HCT116 (cell line): ENCODE data around the gene ZNF189. TPM values are rescaled to one million over a fixed set of nuclear protein-coding genes. Genes with fewer than 3 reads are reported as not detected.

ENCODE experiments used
- ATAC-seq: fragments of 200-7000 bp; cut with Tn5 transposase; 2 replicates; pipeline ENCODE4 v1.9.1; 2020; ENCODE audit warnings: mild to moderate bottlenecking, moderate library complexity
- BruUV-seq: library from RNA; stranded (reverse); fragments of 400-500 nt; replicated peaks from 2 replicates; lab custom pipeline; 2021; lab: Mats Ljungman, UMichigan
- CTCF ChIA-PET: fragments of 300-600 bp; sonication (Branson Sonifier 250); formaldehyde crosslinking; loops from one replicate; lab custom pipeline; 2021; ENCODE audit warnings: antibody characterized with exemption; lab: Charles Lee
- POLR2A ChIA-PET: fragments of 300-600, 350-600 bp; sonication (Branson Sonifier 250); formaldehyde crosslinking; loops from one replicate; lab custom pipeline; 2021; ENCODE audit warnings: antibody characterized with exemption; lab: Charles Lee
- RAD21 ChIA-PET, 2 experiments: fragments of 300-600 bp; sonication (Branson Sonifier 250); formaldehyde crosslinking; loops; one replicate each; lab custom pipeline; 2023; ENCODE audit warnings: low total read pairs in 2 of 2; ENCODE audit not compliant: uncharacterized antibody in 2 of 2, unreplicated experiment in 2 of 2, low non-redundant PET in 1 of 2; lab: Charles Lee
- DNase-seq: peaks from one replicate; pipeline ENCODE4 v3.0.0-alpha.2; 2010; ENCODE audit warnings: low read depth, low spot score
- H2AFZ ChIP-seq: fragments of 200-600 bp; shearing (Covaris generic), sonication (generic); 2 replicates; pipeline ENCODE4 v1.6.1; 2017; ENCODE audit warnings: low read depth, mixed run types, mixed read lengths, antibody characterized with exemption, low read length; ENCODE audit not compliant: poor library complexity, severe bottlenecking
- H3K27ac ChIP-seq: 2 replicates; pipeline ENCODE4 v1.5.1; 2012; ENCODE audit warnings: low read depth, low read length
- H3K27me3 ChIP-seq: fragments of 200-600 bp; sonication (generic); 2 replicates; pipeline ENCODE4 v1.6.1; 2016; ENCODE audit warnings: mixed run types, low read length, mixed read lengths; ENCODE audit not compliant: insufficient read depth
- H3K36me3 ChIP-seq, 2 experiments: fragments of 200-500 bp in 1 of 2; fragments of 200-600 bp in 1 of 2; sonication (Bioruptor generic) in 1 of 2; sonication (generic) in 1 of 2; 2 replicates each; pipeline versions ENCODE4 v1.5.1 to v1.6.1; 2014 to 2016; ENCODE audit warnings: low read length in 2 of 2, inconsistent platforms in 1 of 2, mixed read lengths in 1 of 2, mixed run types in 1 of 2; ENCODE audit not compliant: insufficient read depth in 2 of 2, control insufficient read depth in 1 of 2
- H3K4me1 ChIP-seq, 2 experiments: fragments of 200-600 bp in 1 of 2; sonication (generic) in 1 of 2; 2 replicates each; pipeline versions ENCODE4 v1.5.1 to v1.6.1; 2012 to 2017; ENCODE audit warnings: low read length in 2 of 2, inconsistent platforms in 1 of 2, mild to moderate bottlenecking in 1 of 2, mixed read lengths in 1 of 2, mixed run types in 1 of 2, moderate library complexity in 1 of 2; ENCODE audit not compliant: insufficient read depth in 2 of 2, control insufficient read depth in 1 of 2
- H3K4me2 ChIP-seq: fragments of 200-600 bp; sonication (generic); 2 replicates; pipeline ENCODE4 v1.6.1; 2017; ENCODE audit warnings: mixed run types, low read length, mixed read lengths
- H3K4me3 ChIP-seq, 2 experiments: fragments of 200-600 bp in 1 of 2; sonication (generic) in 1 of 2; replicated peaks in 1 of 2; 2 replicates each; pipeline ENCODE4 v1.5.1; 2011 to 2016; ENCODE audit warnings: low read length in 2 of 2, control low read depth in 1 of 2, low read depth in 1 of 2, mild to moderate bottlenecking in 1 of 2, mixed read lengths in 1 of 2, mixed run types in 1 of 2
- H3K79me2 ChIP-seq: fragments of 200-600 bp; sonication (generic); 2 replicates; pipeline ENCODE4 v1.6.1; 2017; ENCODE audit warnings: mild to moderate bottlenecking, mixed run types, low read length, moderate library complexity, mixed read lengths; ENCODE audit not compliant: insufficient read depth
- H3K9ac ChIP-seq: fragments of 200-600 bp; sonication (generic); 2 replicates; pipeline ENCODE4 v1.6.1; 2016; ENCODE audit warnings: low read length, mixed read lengths
- H3K9me2 ChIP-seq: fragments of 200-600 bp; sonication (generic), shearing (Covaris generic); 2 replicates; pipeline ENCODE4 v1.6.1; 2017; ENCODE audit warnings: mixed run types, mild to moderate bottlenecking, moderate library complexity; ENCODE audit not compliant: insufficient read depth
- H3K9me3 ChIP-seq, 2 experiments: fragments of 200-500 bp in 1 of 2; fragments of 200-600 bp in 1 of 2; sonication (Bioruptor generic) in 1 of 2; sonication (generic) in 1 of 2; 2 replicates each; pipeline ENCODE4 v1.6.1; 2014 to 2017; ENCODE audit warnings: low read length in 2 of 2, mixed read lengths in 2 of 2, inconsistent platforms in 1 of 2, low read depth in 1 of 2, mild to moderate bottlenecking in 1 of 2, mixed run types in 1 of 2, moderate library complexity in 1 of 2; ENCODE audit not compliant: control insufficient read depth in 1 of 2, insufficient read depth in 1 of 2
- H4K20me1 ChIP-seq: fragments of 200-600 bp; sonication (generic), shearing (Covaris generic); 2 replicates; pipeline ENCODE4 v1.6.1; 2017; ENCODE audit warnings: mixed run types, mild to moderate bottlenecking, moderate library complexity; ENCODE audit not compliant: insufficient read depth
- CBX3 ChIP-seq: IDR thresholded peaks from 2 replicates; pipeline ENCODE4 v1.6.1; 2012; ENCODE audit warnings: low read depth
- ELF1 ChIP-seq: IDR thresholded peaks from 2 replicates; pipeline ENCODE4 v1.6.1; 2012; ENCODE audit warnings: low read depth, borderline replicate concordance
- EZH2 ChIP-seq: fragments of 200-600 bp; sonication (generic); IDR thresholded peaks from 2 replicates; pipeline ENCODE4 v1.6.1; 2017; ENCODE audit warnings: antibody characterized with exemption, mixed run types
- EZH2phosphoT487 ChIP-seq: fragments of 200-600 bp; IDR thresholded peaks from 2 replicates; pipeline ENCODE4 v1.6.1; 2018; ENCODE audit warnings: antibody characterized with exemption, borderline replicate concordance
- FOSL1 ChIP-seq: IDR thresholded peaks from 2 replicates; pipeline ENCODE4 v1.6.1; 2012; ENCODE audit warnings: low read depth
- JUND ChIP-seq: IDR thresholded peaks from 2 replicates; pipeline ENCODE4 v1.6.1; 2012
- MAX ChIP-seq: IDR thresholded peaks from 2 replicates; pipeline ENCODE4 v1.6.1; 2012
- POLR2A ChIP-seq: IDR thresholded peaks from 2 replicates; pipeline ENCODE4 v1.7.0; 2011; ENCODE audit warnings: borderline replicate concordance; ENCODE audit not compliant: insufficient read depth, insufficient read length; ENCODE audit errors: extremely low read depth
- POLR2AphosphoS5 ChIP-seq: IDR thresholded peaks from 2 replicates; pipeline ENCODE4 v1.6.1; 2011; ENCODE audit warnings: mild to moderate bottlenecking, low read depth, low read length, moderate library complexity
- RAD21 ChIP-seq: IDR thresholded peaks from 2 replicates; pipeline ENCODE4 v1.6.1; 2012; ENCODE audit warnings: low read depth, mild to moderate bottlenecking
- SRF ChIP-seq: IDR thresholded peaks from 2 replicates; pipeline ENCODE4 v1.6.1; 2012; ENCODE audit warnings: low read depth
- YY1 ChIP-seq: IDR thresholded peaks from 2 replicates; pipeline ENCODE4 v1.6.1; 2011; ENCODE audit warnings: low read length, low read depth, moderate library complexity, mild to moderate bottlenecking; ENCODE audit not compliant: insufficient replicate concordance; ENCODE audit errors: extremely low read depth
- ZFX ChIP-seq: fragments of 450-650 bp; IDR thresholded peaks from 2 replicates; pipeline ENCODE4 v1.6.1; 2017
- ZNF274 ChIP-seq: fragments of 200-500 bp; sonication (Bioruptor generic); IDR thresholded peaks from 2 replicates; pipeline ENCODE4 v1.6.1; 2014; ENCODE audit warnings: mild to moderate bottlenecking, low read depth, low read length, inconsistent platforms
- intact Hi-C: fragments of 100-400 bp; cut with micrococcal nuclease; formaldehyde crosslinking; loops from 2 replicates; pipeline ENCODE4 v1.10.0; 2022
- total RNA-seq: library from RNA; stranded (reverse); gene quantifications from one replicate; pipeline ENCODE4 v1.2.1, GENCODE V29; 2021; ENCODE audit not compliant: unreplicated experiment
- TF ChIP-seq, protein P1 (sequence below): IDR thresholded peaks from 2 replicates; pipeline ENCODE4 v1.6.1; 2012
- TF ChIP-seq, protein P2 (sequence below), 3 experiments: fragments of 200-600 bp in 1 of 3; sonication (generic) in 1 of 3; IDR thresholded peaks in 2 of 3; conservative IDR thresholded peaks in 1 of 3; 2 replicates each; pipeline ENCODE4 v1.5.1; 2012 to 2017; ENCODE audit warnings: low read depth in 2 of 3, low read length in 2 of 3, antibody characterized with exemption in 1 of 3, borderline replicate concordance in 1 of 3, control low read depth in 1 of 3, mild to moderate bottlenecking in 1 of 3, mixed read lengths in 1 of 3, mixed run types in 1 of 3, moderate library complexity in 1 of 3; ENCODE audit not compliant: insufficient read depth in 1 of 3
- TF ChIP-seq, protein P3 (sequence below): IDR thresholded peaks from 2 replicates; pipeline ENCODE4 v1.6.1; 2011; ENCODE audit warnings: mild to moderate bottlenecking, low read length, moderate library complexity; ENCODE audit not compliant: insufficient replicate concordance; ENCODE audit errors: extremely low read depth

The ZNF189 gene
- total RNA-seq, 1 experiment from 2014 or later, result 10.6 TPM

DNA sequence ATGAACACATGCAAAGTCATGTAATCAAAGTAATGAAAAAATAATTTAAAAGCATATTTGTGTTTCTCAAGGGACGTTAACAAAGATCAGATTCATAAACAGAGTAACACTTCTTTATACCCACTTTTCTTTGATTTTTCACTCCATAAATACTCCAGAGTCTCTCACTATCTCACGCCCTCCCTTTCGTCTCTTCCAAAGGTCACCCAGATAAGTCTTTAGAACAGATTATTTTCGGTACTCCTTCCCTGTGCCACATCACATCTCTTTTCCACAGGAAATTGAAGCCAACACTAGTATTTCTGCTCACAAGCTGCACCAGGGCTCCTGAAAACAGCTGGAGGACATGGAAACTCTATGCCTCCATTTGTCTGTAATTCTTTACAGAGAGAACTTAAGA is 52.3 kb downstream of the ZNF189 start:
- RAD21 ChIA-PET, result interaction anchor here in 1 of 2 experiments (0.6 kb wide), 1 partner anchor 12 kb away, joined by 3 read pairs; no protein-coding TSS in a partner anchor
- BruUV-seq, result no TSS peak
- H3K9me3 ChIP-seq, result no peaks in the 10 kb centered on the region
- no peak overlapping the region for H3K4me3 ChIP-seq
- H3K4me1 ChIP-seq, result peaks cover 0 to 6% of the 10 kb centered on the region in 2 experiments; a peak in 2 of 4 replicates
- POLR2A ChIA-PET, result interaction anchor here (1.0 kb wide), 1 partner anchor 13 kb away, joined by 3 read pairs; no protein-coding TSS in a partner anchor
- H3K27ac ChIP-seq, result no peak overlapping the region
- H3K9me2 ChIP-seq, result no peaks in the 10 kb centered on the region
- CTCF ChIA-PET, result no interaction called here
- DNase-seq (no peak), ATAC-seq (no peak)
- no peaks in the 10 kb centered on the region for H3K36me3 ChIP-seq
- H3K27me3 ChIP-seq, result no peaks in the 10 kb centered on the region
- no peak overlapping the region for H3K9ac ChIP-seq
- no peak for TF ChIP-seq RAD21
- TF ChIP-seq POLR2A, result no peak
- TF ChIP-seq EZH2phosphoT487, result no peak
- no peak for TF ChIP-seq FOSL1
- TF ChIP-seq EZH2, result no peak
- TF ChIP-seq ELF1, result no peak
- TF ChIP-seq POLR2AphosphoS5, result no peak
- no peak for TF ChIP-seq YY1
- no peak for TF ChIP-seq MAX
- no peak for TF ChIP-seq JUND
- no peak for TF ChIP-seq ZFX
- TF ChIP-seq, protein P1, sequence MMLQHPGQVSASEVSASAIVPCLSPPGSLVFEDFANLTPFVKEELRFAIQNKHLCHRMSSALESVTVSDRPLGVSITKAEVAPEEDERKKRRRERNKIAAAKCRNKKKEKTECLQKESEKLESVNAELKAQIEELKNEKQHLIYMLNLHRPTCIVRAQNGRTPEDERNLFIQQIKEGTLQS, result no peak
- no peak overlapping the region for H2AFZ ChIP-seq
- H3K4me2 ChIP-seq, result no peak overlapping the region
- intact Hi-C loops, result no loop called here
- H4K20me1 ChIP-seq, result no peaks in the 10 kb centered on the region
- H3K79me2 ChIP-seq, result no peaks in the 10 kb centered on the region

DNA sequence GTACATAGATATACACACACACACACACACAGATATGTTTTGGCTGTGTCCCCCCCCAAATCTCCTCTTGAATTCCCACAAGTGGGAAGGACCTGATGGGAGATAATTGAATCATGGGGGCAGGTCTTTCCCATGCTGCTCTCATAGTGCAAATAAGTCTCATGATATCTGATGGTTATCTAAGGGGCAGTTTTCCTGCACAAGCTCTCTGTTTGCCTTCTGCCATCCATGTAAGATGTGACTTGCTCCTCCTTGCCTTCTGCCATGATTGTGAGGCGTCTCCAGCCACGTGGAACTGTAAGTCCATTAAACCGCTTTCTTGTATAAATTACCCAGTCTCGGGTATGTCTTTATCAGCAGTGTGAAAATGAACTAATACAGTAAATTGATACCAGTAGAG is 52.8 kb downstream of the ZNF189 start:
- CTCF ChIA-PET, result no interaction called here
- POLR2A ChIA-PET, result no interaction called here
- Histone ChIP-seq H3K27me3 (no peaks in the 10 kb centered on the region), H3K9me3 (no peaks in the 10 kb centered on the region), H3K9ac (no peak overlapping the region), H3K9me2 (no peaks in the 10 kb centered on the region), H3K4me3 (no peak overlapping the region), H2AFZ (no peak overlapping the region), H4K20me1 (no peaks in the 10 kb centered on the region), H3K27ac (no peak overlapping the region), H3K36me3 (no peaks in the 10 kb centered on the region), H3K4me2 (no peak overlapping the region), H3K4me1 (peaks cover 0 to 6% of the 10 kb centered on the region in 2 experiments; a peak in 2 of 4 replicates), H3K79me2 (no peaks in the 10 kb centered on the region)
- RAD21 ChIA-PET, result no interaction called here
- no peak for ATAC-seq
- intact Hi-C loops, result no loop called here
- no peak for DNase-seq
- no TSS peak for BruUV-seq
- no peak for TF ChIP-seq YY1
- TF ChIP-seq, protein P2, sequence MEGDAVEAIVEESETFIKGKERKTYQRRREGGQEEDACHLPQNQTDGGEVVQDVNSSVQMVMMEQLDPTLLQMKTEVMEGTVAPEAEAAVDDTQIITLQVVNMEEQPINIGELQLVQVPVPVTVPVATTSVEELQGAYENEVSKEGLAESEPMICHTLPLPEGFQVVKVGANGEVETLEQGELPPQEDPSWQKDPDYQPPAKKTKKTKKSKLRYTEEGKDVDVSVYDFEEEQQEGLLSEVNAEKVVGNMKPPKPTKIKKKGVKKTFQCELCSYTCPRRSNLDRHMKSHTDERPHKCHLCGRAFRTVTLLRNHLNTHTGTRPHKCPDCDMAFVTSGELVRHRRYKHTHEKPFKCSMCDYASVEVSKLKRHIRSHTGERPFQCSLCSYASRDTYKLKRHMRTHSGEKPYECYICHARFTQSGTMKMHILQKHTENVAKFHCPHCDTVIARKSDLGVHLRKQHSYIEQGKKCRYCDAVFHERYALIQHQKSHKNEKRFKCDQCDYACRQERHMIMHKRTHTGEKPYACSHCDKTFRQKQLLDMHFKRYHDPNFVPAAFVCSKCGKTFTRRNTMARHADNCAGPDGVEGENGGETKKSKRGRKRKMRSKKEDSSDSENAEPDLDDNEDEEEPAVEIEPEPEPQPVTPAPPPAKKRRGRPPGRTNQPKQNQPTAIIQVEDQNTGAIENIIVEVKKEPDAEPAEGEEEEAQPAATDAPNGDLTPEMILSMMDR (IDR thresholded peaks at IDR 0.05 in 2 of 3, conservative IDR thresholded peaks at IDR 0.05 in 1 of 3; ENCODE audit: borderline replicate concordance in 1 of 3, insufficient read depth in 1 of 3, low read depth in 2 of 3, low read length in 2 of 3), result no peak
- no peak for TF ChIP-seq POLR2A
- TF ChIP-seq MAX, result no peak
- no peak for TF ChIP-seq CBX3
- TF ChIP-seq ZNF274, result no peak
- TF ChIP-seq, protein P3, sequence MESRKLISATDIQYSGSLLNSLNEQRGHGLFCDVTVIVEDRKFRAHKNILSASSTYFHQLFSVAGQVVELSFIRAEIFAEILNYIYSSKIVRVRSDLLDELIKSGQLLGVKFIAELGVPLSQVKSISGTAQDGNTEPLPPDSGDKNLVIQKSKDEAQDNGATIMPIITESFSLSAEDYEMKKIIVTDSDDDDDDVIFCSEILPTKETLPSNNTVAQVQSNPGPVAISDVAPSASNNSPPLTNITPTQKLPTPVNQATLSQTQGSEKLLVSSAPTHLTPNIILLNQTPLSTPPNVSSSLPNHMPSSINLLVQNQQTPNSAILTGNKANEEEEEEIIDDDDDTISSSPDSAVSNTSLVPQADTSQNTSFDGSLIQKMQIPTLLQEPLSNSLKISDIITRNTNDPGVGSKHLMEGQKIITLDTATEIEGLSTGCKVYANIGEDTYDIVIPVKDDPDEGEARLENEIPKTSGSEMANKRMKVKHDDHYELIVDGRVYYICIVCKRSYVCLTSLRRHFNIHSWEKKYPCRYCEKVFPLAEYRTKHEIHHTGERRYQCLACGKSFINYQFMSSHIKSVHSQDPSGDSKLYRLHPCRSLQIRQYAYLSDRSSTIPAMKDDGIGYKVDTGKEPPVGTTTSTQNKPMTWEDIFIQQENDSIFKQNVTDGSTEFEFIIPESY, result no peak
- no peak for TF ChIP-seq ELF1
- no peak for TF ChIP-seq SRF
